Measurements from ENCODE around the gene DMGDH. TPM values are rescaled to one million over a fixed set of nuclear protein-coding genes. Genes with fewer than 3 reads are reported as not detected.

Gene DMGDH
- total and polyA plus RNA-seq, 10 of the 15 experiments (the other 5 are each of a cell fraction or from before 2014, with no cell fraction given): 0.22 to 1.5 (median 0.44) TPM; not detected in 3

DNA sequence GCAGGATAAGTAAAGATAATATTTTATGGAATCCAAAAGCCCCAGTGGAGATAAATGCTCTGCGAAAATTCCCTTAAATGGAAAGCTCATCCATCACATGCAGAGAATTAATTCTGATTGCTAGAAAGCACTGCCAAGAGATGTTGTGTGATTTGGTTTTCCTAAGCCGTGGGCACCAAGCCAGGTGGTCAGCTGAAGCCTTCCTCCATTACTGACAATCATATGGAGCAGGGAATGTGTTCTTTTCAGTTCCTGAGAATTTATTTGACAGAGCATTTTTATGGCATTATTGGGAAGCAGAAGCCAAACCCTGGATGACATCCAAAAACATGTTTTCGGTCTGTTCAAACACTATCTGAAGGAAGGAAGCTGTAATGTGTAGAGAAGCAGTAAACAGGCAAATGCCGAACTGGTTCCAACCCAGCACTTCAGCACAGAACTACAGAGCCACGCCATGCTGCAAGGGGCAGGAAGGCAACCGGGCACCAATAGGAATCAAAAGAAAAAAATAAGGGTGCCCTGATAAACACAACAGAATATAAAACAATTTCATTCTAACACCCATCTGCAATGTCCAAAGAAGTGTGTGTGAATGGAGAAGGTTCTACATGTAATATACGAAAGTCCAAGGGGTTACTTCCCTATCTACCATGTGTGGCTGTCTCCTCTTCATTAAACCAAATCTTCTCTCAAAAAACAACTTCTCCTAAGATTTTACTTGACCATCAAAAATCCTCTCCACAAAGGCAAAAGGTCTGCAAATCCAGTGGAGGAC, 96.6 kb downstream of the DMGDH start:
- in situ Hi-C loops (cut with MboI) (no loop called here), intact Hi-C loops (cut with micrococcal nuclease; ENCODE audit: unreplicated experiment) (loop anchor here (10.0 kb wide), 1 partner anchor 328 kb away; the partner anchor contains the start of gene LHFPL2)
- Histone ChIP-seq H3K9ac (ENCODE audit: control insufficient read depth, insufficient read depth, low read length) (no peak overlapping the region), H3K4me3 (no peak overlapping the region), H3K79me2 (ENCODE audit: control insufficient read depth, insufficient read depth, low read length) (no peaks in the 10 kb centered on the region), H3K9me3 (replicated peaks; ENCODE audit: control insufficient read depth, insufficient read depth, low read length) (no peaks in the 10 kb centered on the region; the same call in 2 of the 3 replicates), H3K4me2 (ENCODE audit: control insufficient read depth, insufficient read depth) (no peak overlapping the region), H2AFZ (ENCODE audit: control insufficient read depth, low read depth, low read length) (no peak overlapping the region), H3K36me3 (ENCODE audit: control insufficient read depth in 2 of 2, insufficient read depth in 2 of 2, low read length in 1 of 2) (0 out of 4 replicates have a peak, but pooled peaks cover 0 to 3% of the 10 kb centered on the region in 2 experiments), H3K27me3 (replicated peaks in 1 of 2; ENCODE audit: control insufficient read depth in 2 of 2, insufficient read depth in 2 of 2, low read length in 1 of 2) (no peaks in the 10 kb centered on the region), H3K4me1 (ENCODE audit: control insufficient read depth, insufficient read depth, low read length) (peaks cover 4% of the 10 kb centered on the region; the same call in 1 of the 2 replicates), H3K27ac (ENCODE audit: control insufficient read depth, insufficient read depth) (no peak overlapping the region), H4K20me1 (ENCODE audit: control insufficient read depth, insufficient read depth) (no peaks in the 10 kb centered on the region)
- FAIRE-seq (no peak), ATAC-seq (no peak), DNase-seq (ENCODE audit: low read depth, low spot score) (no peak)
- TF ChIP-seq IKZF2 (IDR thresholded peaks at IDR 0.05) (no peak), GATAD2B (conservative IDR thresholded peaks at IDR 0.05; ENCODE audit: low read depth) (no peak), KDM1A (IDR thresholded peaks at IDR 0.05; ENCODE audit: borderline replicate concordance) (no peak), RAD51 (IDR thresholded peaks at IDR 0.05) (no peak), CREB1 (IDR thresholded peaks at IDR 0.05; ENCODE audit: low read depth) (no peak), ZNF384 (IDR thresholded peaks at IDR 0.05; ENCODE audit: borderline replicate concordance, low read depth, low read length) (no peak), SREBF1 (IDR thresholded peaks at IDR 0.05; ENCODE audit: low read length) (no peak)
- ChIA-PET SMC1A (ENCODE audit: uncharacterized antibody, unreplicated experiment) (interaction anchor here (0.8 to 4.0 kb wide), 4 partner anchors 11 to 505 kb away, joined by 3 to 16 read pairs (median 5); no protein-coding TSS in a partner anchor), POLR2A (interaction anchor here (1.2 to 1.6 kb wide), 2 partner anchors 10 to 11 kb away, joined by 4 to 5 read pairs; no protein-coding TSS in a partner anchor), CTCF (interaction anchor here (0.6 to 5.4 kb wide), 5 partner anchors 8 to 73 kb away, joined by 3 to 27 read pairs (median 9); no protein-coding TSS in a partner anchor), RAD21 (ENCODE audit: unreplicated experiment) (interaction anchor here (1.7 kb wide), 1 partner anchor 160 kb away, joined by 5 read pairs; no protein-coding TSS in a partner anchor)
- WGBS (ENCODE audit: insufficient coverage, insufficient replicate concordance, low lambda C conversion rate, missing lambda C conversion rate): 81% methylated on average over 7 of the region's 7 CpGs
- no TSS peak for BruUV-seq (replicated peaks)

Measured in GM12878 (cell line).